Activated CD8-positive, alpha-beta T cell treated with anti-CD3 and anti-CD28 coated beads for 36 hours (primary cell): ENCODE data around the gene IVNS1ABP. TPM values are rescaled to one million over a fixed set of nuclear protein-coding genes. Genes with fewer than 3 reads are reported as not detected.

Experiments
- ATAC-seq: fragments of 200-7000 bp; cut with Tn5 transposase; one replicate; pipeline ENCODE4 v1.10.0; 2021; ENCODE audit warnings: mild to moderate bottlenecking, moderate library complexity
- CTCF ChIA-PET: fragments of 350-600 bp; sonication (Branson Sonifier 250); formaldehyde crosslinking; loops from one replicate; lab custom pipeline; 2021; ENCODE audit warnings: antibody characterized with exemption; lab: Charles Lee
- POLR2A ChIA-PET: fragments of 350-600 bp; sonication (Branson Sonifier 250); formaldehyde crosslinking; loops from one replicate; lab custom pipeline; 2021; ENCODE audit warnings: antibody characterized with exemption; lab: Charles Lee
- DNase-seq: peaks from one replicate; pipeline ENCODE4 v3.0.0-alpha.2; 2020
- H3K27ac Mint-ChIP-seq: one replicate; pipeline ENCODE4 v1.8.0; 2021; ENCODE audit warnings: mild to moderate bottlenecking, mixed read lengths
- H3K27me3 Mint-ChIP-seq: one replicate; pipeline ENCODE4 v1.8.0; 2021; ENCODE audit warnings: mixed read lengths
- H3K36me3 Mint-ChIP-seq: one replicate; pipeline ENCODE4 v1.8.0; 2021; ENCODE audit warnings: low read depth, mixed read lengths
- H3K4me1 Mint-ChIP-seq: one replicate; pipeline ENCODE4 v1.8.0; 2021; ENCODE audit warnings: low read depth, mixed read lengths
- H3K4me3 Mint-ChIP-seq: one replicate; pipeline ENCODE4 v1.8.0; 2021; ENCODE audit warnings: mild to moderate bottlenecking, moderate library complexity, mixed read lengths
- H3K9me3 Mint-ChIP-seq: one replicate; pipeline ENCODE4 v1.8.0; 2021; ENCODE audit warnings: mixed read lengths
- intact Hi-C: fragments of 100-400 bp; cut with micrococcal nuclease; formaldehyde crosslinking; loops from one replicate; pipeline ENCODE4 v1.10.0; 2022
- total RNA-seq, 2 experiments: library from RNA; stranded (reverse); gene quantifications; one replicate each; pipeline ENCODE4 v1.2.3, GENCODE V29; 2021
- TF ChIP-seq, protein P1 (sequence below): fragments of 200-600 bp; IDR thresholded peaks from one replicate; pipeline ENCODE4 v1.8.0; 2022; ENCODE audit warnings: antibody characterized with exemption, mild to moderate bottlenecking

IVNS1ABP gene
- total RNA-seq, 2 experiments from 2014 or later: 244 to 256 TPM

DNA sequence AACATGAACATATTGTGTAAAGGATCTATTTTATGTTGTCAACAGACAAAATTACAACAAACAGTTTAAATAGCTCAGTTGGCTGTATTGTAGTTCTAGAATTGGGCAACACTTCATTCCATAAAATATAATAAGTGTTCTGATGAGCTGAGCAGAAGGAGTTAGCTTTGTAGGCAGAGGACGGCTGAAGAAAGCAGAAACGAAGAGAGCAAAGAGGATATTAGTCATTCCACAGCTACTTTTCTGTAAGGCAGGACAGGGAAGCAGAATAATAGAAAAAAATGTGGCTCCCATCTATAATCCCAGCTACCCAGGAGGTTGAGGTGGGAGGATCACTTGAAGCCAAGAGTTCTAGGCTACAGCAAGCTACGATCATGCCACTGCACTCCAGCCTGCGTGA, 20.2 kb upstream of the IVNS1ABP start:
- peaks cover 5% of the 10 kb centered on the region for H3K36me3 Mint-ChIP-seq
- peaks cover 37% of the 10 kb centered on the region for H3K4me1 Mint-ChIP-seq
- H3K4me3 Mint-ChIP-seq: no peak overlapping the region
- H3K27ac Mint-ChIP-seq: no peak overlapping the region
- DNase-seq (no peak), ATAC-seq (no peak)
- H3K27me3 Mint-ChIP-seq: no peaks in the 10 kb centered on the region
- POLR2A ChIA-PET: interaction anchor here (1.0 kb wide), 1 partner anchor 19 kb away, joined by 8 read pairs; the partner anchor contains the start of gene IVNS1ABP
- H3K9me3 Mint-ChIP-seq: peaks cover 1% of the 10 kb centered on the region
- TF ChIP-seq, protein P1, sequence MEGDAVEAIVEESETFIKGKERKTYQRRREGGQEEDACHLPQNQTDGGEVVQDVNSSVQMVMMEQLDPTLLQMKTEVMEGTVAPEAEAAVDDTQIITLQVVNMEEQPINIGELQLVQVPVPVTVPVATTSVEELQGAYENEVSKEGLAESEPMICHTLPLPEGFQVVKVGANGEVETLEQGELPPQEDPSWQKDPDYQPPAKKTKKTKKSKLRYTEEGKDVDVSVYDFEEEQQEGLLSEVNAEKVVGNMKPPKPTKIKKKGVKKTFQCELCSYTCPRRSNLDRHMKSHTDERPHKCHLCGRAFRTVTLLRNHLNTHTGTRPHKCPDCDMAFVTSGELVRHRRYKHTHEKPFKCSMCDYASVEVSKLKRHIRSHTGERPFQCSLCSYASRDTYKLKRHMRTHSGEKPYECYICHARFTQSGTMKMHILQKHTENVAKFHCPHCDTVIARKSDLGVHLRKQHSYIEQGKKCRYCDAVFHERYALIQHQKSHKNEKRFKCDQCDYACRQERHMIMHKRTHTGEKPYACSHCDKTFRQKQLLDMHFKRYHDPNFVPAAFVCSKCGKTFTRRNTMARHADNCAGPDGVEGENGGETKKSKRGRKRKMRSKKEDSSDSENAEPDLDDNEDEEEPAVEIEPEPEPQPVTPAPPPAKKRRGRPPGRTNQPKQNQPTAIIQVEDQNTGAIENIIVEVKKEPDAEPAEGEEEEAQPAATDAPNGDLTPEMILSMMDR: no peak
- intact Hi-C loops: no loop called here
- CTCF ChIA-PET: interaction anchor here (0.9 to 1.4 kb wide), 2 partner anchors 14 to 167 kb away, joined by 3 to 4 read pairs; no protein-coding TSS in a partner anchor

DNA sequence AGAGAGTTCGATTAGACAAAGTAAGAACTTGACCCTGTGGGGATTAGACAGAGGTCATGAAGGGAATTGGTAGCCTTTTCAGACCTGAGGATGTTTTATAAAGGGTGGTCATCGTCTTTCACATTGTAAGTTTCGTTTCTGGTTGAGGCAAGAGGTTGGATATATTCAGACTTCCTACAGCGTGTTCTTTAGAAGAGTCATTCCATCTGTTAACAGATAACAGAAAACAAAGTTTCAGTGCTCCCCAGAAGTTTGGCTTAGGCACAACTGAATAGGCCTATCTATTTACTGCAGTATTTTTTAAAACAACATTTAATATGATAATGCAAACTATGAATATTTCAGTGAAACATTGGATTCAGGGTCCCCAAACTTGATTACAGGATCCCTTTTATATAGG, 17.1 kb upstream of the IVNS1ABP start:
- CTCF ChIA-PET: no interaction called here
- Mint-ChIP-seq H3K9me3 (no peaks in the 10 kb centered on the region), H3K27me3 (no peaks in the 10 kb centered on the region), H3K4me3 (no peak overlapping the region), H3K27ac (no peak overlapping the region), H3K36me3 (no peaks in the 10 kb centered on the region), H3K4me1 (peaks cover 24% of the 10 kb centered on the region)
- TF ChIP-seq, protein P1: no peak
- ATAC-seq (no peak), DNase-seq (no peak)
- POLR2A ChIA-PET: no interaction called here
- intact Hi-C loops: no loop called here

DNA sequence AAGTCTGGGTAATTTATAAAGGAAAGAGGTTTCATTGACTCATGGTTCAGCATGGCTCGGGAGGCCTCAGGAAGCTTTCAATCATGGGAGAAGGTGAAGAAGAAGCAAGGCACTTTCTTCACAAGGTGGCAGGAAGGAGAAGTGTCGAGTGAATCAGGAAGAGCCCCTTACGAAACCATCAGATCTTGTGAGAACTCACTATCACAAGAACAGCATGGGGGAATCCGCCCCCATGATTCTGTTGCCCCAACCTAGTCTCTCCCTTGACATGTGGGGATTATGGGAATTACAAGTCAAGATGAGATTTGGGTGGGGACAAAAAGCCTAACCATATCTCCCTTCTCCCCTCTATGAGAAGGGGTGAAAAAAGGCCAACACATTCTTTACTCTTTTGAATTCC, 11.2 kb upstream of the IVNS1ABP start:
- intact Hi-C loops: no loop called here
- ATAC-seq: no peak
- ChIA-PET CTCF (no interaction called here), POLR2A (interaction anchor here (1.2 kb wide), 1 partner anchor 11 kb away, joined by 3 read pairs; the partner anchor contains the start of gene IVNS1ABP)
- DNase-seq: no peak
- Mint-ChIP-seq H3K4me1 (no peaks in the 10 kb centered on the region), H3K27me3 (no peaks in the 10 kb centered on the region), H3K27ac (no peak overlapping the region), H3K9me3 (no peaks in the 10 kb centered on the region), H3K36me3 (no peaks in the 10 kb centered on the region), H3K4me3 (no peak overlapping the region)
- TF ChIP-seq, protein P1: no peak

DNA sequence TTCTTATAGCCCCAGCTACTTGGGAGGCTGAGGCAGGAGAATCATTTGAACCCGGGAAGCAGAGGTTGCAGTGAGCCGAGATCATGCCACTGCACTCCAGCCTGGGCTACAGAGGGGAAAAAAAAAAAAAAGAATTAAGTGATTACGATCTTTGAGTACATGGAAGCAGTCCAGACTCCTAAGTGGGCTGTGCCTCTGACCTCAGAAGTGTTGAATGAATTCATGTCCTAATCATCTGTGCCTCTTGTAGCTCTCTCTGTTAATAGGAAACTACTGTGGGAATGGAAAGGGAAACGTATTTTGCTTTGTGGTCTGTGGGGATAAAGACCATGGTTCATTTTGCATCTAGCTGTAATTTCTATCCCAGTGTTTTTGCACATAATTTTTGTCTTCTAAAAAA, 8.4 kb upstream of the IVNS1ABP start:
- Mint-ChIP-seq H3K4me1 (peaks cover 5% of the 10 kb centered on the region), H3K36me3 (peaks cover 10% of the 10 kb centered on the region), H3K4me3 (no peak overlapping the region), H3K27ac (no peak overlapping the region), H3K27me3 (no peaks in the 10 kb centered on the region), H3K9me3 (peaks cover 6% of the 10 kb centered on the region)
- ChIA-PET CTCF (no interaction called here), POLR2A (no interaction called here)
- DNase-seq: no peak
- ATAC-seq: no peak
- intact Hi-C loops: no loop called here
- TF ChIP-seq, protein P1: no peak

DNA sequence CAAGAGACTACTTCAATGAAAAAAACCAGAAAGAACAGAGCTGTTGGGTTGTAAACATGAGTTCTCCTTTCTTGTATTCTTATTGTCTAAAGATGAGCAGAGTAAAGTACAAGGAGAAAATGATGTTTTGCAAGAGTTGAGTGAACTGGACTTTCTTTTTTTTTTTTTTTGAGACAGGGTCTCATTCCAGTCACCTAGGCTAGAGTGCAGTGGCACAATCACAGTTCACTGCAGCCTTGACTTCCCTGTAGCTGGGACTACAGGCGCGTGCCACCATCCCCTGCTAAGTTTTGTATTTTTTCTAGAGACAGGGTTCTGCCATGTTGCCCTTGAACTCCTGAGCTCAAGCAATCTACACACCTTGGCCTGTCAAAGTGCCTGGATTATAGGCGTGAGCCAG, 7.1 kb upstream of the IVNS1ABP start:
- H3K4me1 Mint-ChIP-seq: peaks cover 11% of the 10 kb centered on the region
- peaks cover 15% of the 10 kb centered on the region for H3K36me3 Mint-ChIP-seq
- H3K9me3 Mint-ChIP-seq: peaks cover 6% of the 10 kb centered on the region
- TF ChIP-seq, protein P1: no peak
- intact Hi-C loops: no loop called here
- DNase-seq (no peak), ATAC-seq (no peak)
- ChIA-PET CTCF (interaction anchor here (0.9 to 1.3 kb wide), 2 partner anchors 12 to 356 kb away, joined by 3 read pairs; no protein-coding TSS in a partner anchor), POLR2A (interaction anchor here (0.8 kb wide), 1 partner anchor 12 kb away, joined by 3 read pairs; no protein-coding TSS in a partner anchor)
- no peak overlapping the region for H3K27ac Mint-ChIP-seq
- no peak overlapping the region for H3K4me3 Mint-ChIP-seq
- no peaks in the 10 kb centered on the region for H3K27me3 Mint-ChIP-seq
